ENCODE measurements around the gene TTC8. TPM values are rescaled to one million over a fixed set of nuclear protein-coding genes. Genes with fewer than 3 reads are reported as not detected.
"Not testable (repeated sequence)": the region's sequence is repeated elsewhere in the genome, so short reads cannot be mapped to it uniquely, and the experiment has no call there.

The TTC8 gene
- total and polyA plus RNA-seq, 4 donors, result 7.3 to 11.7 (median 10.4) TPM

DNA sequence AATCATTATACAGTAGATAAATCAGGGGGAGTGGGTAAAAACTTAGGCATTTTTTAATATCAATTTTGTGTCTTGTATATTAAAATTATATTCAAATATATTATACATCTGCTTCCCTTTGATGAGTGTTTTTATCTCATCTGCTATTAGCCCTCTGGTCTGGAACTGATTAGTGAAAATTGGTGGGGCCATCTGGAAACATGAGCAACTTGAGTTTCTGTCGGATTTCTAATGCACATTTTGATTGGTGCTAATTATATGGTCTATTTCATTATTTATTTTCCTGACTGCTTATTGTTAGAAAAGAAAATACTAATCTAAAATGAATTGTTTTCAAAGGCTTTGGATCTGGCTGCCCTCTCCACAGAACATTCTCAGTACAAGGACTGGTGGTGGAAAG, 28.2 kb downstream of the TTC8 start:
- TF ChIP-seq RXRA (IDR thresholded peaks at IDR 0.05), result no peak
- TF ChIP-seq RAD21 (IDR thresholded peaks at IDR 0.05), result no peak
- TF ChIP-seq FOXA2 (IDR thresholded peaks at IDR 0.05), result no peak
- TF ChIP-seq GABPA (IDR thresholded peaks at IDR 0.05 in 1 of 2, conservative IDR thresholded peaks at IDR 0.05 in 1 of 2), result no peak
- TF ChIP-seq, protein P1, sequence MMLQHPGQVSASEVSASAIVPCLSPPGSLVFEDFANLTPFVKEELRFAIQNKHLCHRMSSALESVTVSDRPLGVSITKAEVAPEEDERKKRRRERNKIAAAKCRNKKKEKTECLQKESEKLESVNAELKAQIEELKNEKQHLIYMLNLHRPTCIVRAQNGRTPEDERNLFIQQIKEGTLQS (IDR thresholded peaks at IDR 0.05), result no peak
- no peak for TF ChIP-seq HNF4G (IDR thresholded peaks at IDR 0.05)
- TF ChIP-seq, protein P2, sequence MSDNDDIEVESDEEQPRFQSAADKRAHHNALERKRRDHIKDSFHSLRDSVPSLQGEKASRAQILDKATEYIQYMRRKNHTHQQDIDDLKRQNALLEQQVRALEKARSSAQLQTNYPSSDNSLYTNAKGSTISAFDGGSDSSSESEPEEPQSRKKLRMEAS (IDR thresholded peaks at IDR 0.05), result no peak
- Histone ChIP-seq H3K27ac (ENCODE audit: low read depth in 1 of 2, low read length in 2 of 2) (no peak overlapping the region), H3K4me3 (ENCODE audit: low read depth in 1 of 3, low read length in 3 of 3) (no peak overlapping the region), H3K36me3 (ENCODE audit: control insufficient read depth in 4 of 4, insufficient read depth in 3 of 4, low read depth in 1 of 4, low read length in 3 of 4) (peaks cover 0 to 15% (median 1%) of the 10 kb centered on the region in 4 donors), H3K9me3 (ENCODE audit: control insufficient read depth in 4 of 4, low read length in 3 of 4) (no peaks in the 10 kb centered on the region), H3K27me3 (ENCODE audit: control insufficient read depth in 4 of 4, insufficient read depth in 4 of 4, low read length in 3 of 4) (no peaks in the 10 kb centered on the region), H3K4me1 (ENCODE audit: control insufficient read depth in 4 of 4, insufficient read depth in 4 of 4, low read length in 3 of 4) (peaks cover 0 to 2% (median 0%) of the 10 kb centered on the region in 4 donors), H3K9ac (ENCODE audit: low read depth in 1 of 2, low read length in 2 of 2) (no peak overlapping the region)
- DNase-seq (ENCODE audit: low spot score), result no peak
- WGBS, result 83% methylated on average over 1 of the region's 1 CpG

DNA sequence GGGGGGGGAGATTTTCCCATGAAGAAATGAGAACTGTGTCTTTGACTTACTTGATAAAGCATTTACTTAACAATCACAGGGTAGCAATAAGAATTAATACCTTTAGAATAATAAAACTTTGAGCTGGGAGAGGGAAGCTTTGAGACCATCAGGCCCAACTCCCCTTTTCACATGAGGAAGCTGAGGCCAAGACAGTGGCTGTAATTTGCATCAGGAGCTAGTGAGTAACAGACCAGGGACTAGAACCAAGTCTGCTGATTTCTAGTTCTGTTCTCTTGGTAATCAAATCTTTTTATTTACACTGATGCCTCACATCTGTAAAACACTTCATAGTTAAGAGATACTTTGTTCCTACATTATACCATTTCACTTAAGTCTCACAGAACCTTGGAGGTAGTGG, 28.7 kb downstream of the TTC8 start:
- no peak for DNase-seq (ENCODE audit: low spot score)
- TF ChIP-seq EGR1 (IDR thresholded peaks at IDR 0.05; ENCODE audit: low read depth in 2 of 2) (no peak), RXRA (IDR thresholded peaks at IDR 0.05) (no peak)
- peaks cover 0 to 15% (median 1%) of the 10 kb centered on the region in 4 donors for H3K36me3 ChIP-seq (ENCODE audit: control insufficient read depth in 4 of 4, insufficient read depth in 3 of 4, low read depth in 1 of 4, low read length in 3 of 4)
- no peak overlapping the region for H3K27ac ChIP-seq (ENCODE audit: low read depth in 1 of 2, low read length in 2 of 2)
- no peak overlapping the region for H3K4me3 ChIP-seq (ENCODE audit: low read depth in 1 of 3, low read length in 3 of 3)
- H3K27me3 ChIP-seq (ENCODE audit: control insufficient read depth in 4 of 4, insufficient read depth in 4 of 4, low read length in 3 of 4), result no peaks in the 10 kb centered on the region
- no peak overlapping the region for H3K9ac ChIP-seq (ENCODE audit: low read depth in 1 of 2, low read length in 2 of 2)
- H3K9me3 ChIP-seq (ENCODE audit: control insufficient read depth in 4 of 4, low read length in 3 of 4), result no peaks in the 10 kb centered on the region
- peaks cover 0 to 2% (median 0%) of the 10 kb centered on the region in 4 donors for H3K4me1 ChIP-seq (ENCODE audit: control insufficient read depth in 4 of 4, insufficient read depth in 4 of 4, low read length in 3 of 4)

DNA sequence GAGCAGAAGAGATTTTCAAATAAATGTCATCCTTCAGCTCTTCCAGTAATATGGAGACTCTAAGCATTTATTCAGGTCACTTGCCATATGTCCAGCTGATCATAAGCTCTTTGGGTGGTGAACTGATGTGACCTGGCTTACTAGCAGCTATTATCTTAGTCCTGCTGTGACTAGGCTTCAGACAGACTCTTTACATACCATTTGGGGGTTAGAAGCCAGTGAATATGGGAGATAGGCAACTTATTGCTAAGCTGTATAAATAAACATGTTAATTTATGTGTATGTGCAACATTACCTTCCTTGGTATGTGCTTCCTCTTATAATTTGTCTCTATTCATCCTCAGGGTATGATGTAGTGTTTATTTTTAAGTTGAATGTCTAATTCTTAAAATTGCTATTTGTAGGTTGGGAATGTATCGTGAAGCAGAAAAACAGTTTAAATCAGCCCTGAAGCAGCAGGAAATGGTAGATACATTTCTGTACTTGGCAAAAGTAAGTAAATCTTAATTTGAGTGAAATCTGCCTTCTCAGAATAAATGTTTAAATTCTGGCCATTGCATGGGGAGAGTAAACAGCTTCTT, 32.4 kb downstream of the TTC8 start:
- H3K9me3 ChIP-seq (ENCODE audit: control insufficient read depth in 4 of 4, low read length in 3 of 4), result no peaks in the 10 kb centered on the region

DNA sequence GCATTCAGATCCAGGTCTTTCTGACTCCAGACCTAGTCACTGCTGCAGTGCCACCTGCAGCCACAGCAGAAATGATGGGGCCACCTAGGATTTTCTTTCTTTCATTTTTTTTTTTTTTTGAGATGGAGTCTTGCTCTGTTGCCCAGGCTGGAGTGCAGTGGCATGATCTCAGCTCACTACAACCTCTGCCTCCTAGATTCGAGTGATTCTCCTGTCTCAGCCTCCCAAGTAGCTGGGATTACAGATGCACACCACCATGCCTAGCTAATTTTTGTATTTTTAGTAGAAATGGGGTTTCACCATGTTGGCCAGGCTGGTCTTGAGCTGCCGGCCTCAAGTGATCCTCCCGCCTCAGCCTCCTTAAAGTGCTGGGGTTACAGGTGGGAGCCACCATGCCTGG, 33.4 kb downstream of the TTC8 start:
- H3K36me3 ChIP-seq (ENCODE audit: control insufficient read depth in 4 of 4, insufficient read depth in 3 of 4, low read depth in 1 of 4, low read length in 3 of 4), result peaks cover 0 to 20% (median 4%) of the 10 kb centered on the region in 4 donors
- not testable (repeated sequence) for DNase-seq (ENCODE audit: low spot score); H3K9me3 ChIP-seq (ENCODE audit: control insufficient read depth in 4 of 4, low read length in 3 of 4); H3K27ac ChIP-seq (ENCODE audit: low read depth in 1 of 2, low read length in 2 of 2); H3K27me3 ChIP-seq (ENCODE audit: control insufficient read depth in 4 of 4, insufficient read depth in 4 of 4, low read length in 3 of 4); H3K4me3 ChIP-seq (ENCODE audit: low read depth in 1 of 3, low read length in 3 of 3); H3K9ac ChIP-seq (ENCODE audit: low read depth in 1 of 2, low read length in 2 of 2); H3K4me1 ChIP-seq (ENCODE audit: control insufficient read depth in 4 of 4, insufficient read depth in 4 of 4, low read length in 3 of 4)
- WGBS, result 98% methylated on average over 3 of the region's 3 CpGs

More for the DNA sequence above, 32.4 kb downstream of the TTC8 start:
- Histone ChIP-seq H3K9ac (ENCODE audit: low read depth in 1 of 2, low read length in 2 of 2) (no peak overlapping the region), H3K36me3 (ENCODE audit: control insufficient read depth in 4 of 4, insufficient read depth in 3 of 4, low read depth in 1 of 4, low read length in 3 of 4) (peaks cover 0 to 21% (median 3%) of the 10 kb centered on the region in 4 donors), H3K4me1 (ENCODE audit: control insufficient read depth in 4 of 4, insufficient read depth in 4 of 4, low read length in 3 of 4) (no peaks in the 10 kb centered on the region), H3K4me3 (ENCODE audit: low read depth in 1 of 3, low read length in 3 of 3) (no peak overlapping the region), H3K27ac (ENCODE audit: low read depth in 1 of 2, low read length in 2 of 2) (no peak overlapping the region), H3K27me3 (ENCODE audit: control insufficient read depth in 4 of 4, insufficient read depth in 4 of 4, low read length in 3 of 4) (no peaks in the 10 kb centered on the region)
- 98% methylated on average over 1 of the region's 1 CpG for WGBS
- no peak for DNase-seq (ENCODE audit: low spot score)
- no peak for TF ChIP-seq FOXA1 (IDR thresholded peaks at IDR 0.05)
- no peak for TF ChIP-seq GABPA (IDR thresholded peaks at IDR 0.05 in 1 of 2, conservative IDR thresholded peaks at IDR 0.05 in 1 of 2)
- TF ChIP-seq JUND (IDR thresholded peaks at IDR 0.05), result no peak
- TF ChIP-seq, protein P3, sequence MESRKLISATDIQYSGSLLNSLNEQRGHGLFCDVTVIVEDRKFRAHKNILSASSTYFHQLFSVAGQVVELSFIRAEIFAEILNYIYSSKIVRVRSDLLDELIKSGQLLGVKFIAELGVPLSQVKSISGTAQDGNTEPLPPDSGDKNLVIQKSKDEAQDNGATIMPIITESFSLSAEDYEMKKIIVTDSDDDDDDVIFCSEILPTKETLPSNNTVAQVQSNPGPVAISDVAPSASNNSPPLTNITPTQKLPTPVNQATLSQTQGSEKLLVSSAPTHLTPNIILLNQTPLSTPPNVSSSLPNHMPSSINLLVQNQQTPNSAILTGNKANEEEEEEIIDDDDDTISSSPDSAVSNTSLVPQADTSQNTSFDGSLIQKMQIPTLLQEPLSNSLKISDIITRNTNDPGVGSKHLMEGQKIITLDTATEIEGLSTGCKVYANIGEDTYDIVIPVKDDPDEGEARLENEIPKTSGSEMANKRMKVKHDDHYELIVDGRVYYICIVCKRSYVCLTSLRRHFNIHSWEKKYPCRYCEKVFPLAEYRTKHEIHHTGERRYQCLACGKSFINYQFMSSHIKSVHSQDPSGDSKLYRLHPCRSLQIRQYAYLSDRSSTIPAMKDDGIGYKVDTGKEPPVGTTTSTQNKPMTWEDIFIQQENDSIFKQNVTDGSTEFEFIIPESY (IDR thresholded peaks at IDR 0.05), result no peak
- no peak for TF ChIP-seq HNF4A (conservative IDR thresholded peaks at IDR 0.05)
- TF ChIP-seq, protein P4, sequence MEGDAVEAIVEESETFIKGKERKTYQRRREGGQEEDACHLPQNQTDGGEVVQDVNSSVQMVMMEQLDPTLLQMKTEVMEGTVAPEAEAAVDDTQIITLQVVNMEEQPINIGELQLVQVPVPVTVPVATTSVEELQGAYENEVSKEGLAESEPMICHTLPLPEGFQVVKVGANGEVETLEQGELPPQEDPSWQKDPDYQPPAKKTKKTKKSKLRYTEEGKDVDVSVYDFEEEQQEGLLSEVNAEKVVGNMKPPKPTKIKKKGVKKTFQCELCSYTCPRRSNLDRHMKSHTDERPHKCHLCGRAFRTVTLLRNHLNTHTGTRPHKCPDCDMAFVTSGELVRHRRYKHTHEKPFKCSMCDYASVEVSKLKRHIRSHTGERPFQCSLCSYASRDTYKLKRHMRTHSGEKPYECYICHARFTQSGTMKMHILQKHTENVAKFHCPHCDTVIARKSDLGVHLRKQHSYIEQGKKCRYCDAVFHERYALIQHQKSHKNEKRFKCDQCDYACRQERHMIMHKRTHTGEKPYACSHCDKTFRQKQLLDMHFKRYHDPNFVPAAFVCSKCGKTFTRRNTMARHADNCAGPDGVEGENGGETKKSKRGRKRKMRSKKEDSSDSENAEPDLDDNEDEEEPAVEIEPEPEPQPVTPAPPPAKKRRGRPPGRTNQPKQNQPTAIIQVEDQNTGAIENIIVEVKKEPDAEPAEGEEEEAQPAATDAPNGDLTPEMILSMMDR (IDR thresholded peaks at IDR 0.05; ENCODE audit: low read depth, low read length, missing input control), result no peak
- TF ChIP-seq HNF4G (IDR thresholded peaks at IDR 0.05), result no peak
- TF ChIP-seq FOXA2 (IDR thresholded peaks at IDR 0.05), result no peak
- no peak for TF ChIP-seq NR2F2 (IDR thresholded peaks at IDR 0.05)

DNA sequence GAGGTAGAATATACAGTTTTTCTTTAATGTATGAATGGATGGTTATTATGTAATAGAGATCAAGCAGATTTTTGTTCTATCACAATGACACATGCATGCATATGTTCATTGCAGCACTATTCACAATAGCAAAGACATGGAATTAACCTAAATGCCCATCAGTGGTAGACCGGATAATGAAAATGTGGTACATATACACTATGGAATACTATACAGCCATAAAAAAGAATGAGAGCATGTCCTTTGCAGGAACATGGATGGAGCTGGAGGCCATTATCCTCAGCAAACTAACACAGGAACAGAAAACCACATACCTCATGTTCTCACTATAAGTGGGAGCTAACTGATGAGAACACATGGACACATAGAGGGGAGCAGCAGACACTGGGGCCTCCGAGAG, 34.7 kb downstream of the TTC8 start:
- H3K4me3 ChIP-seq (ENCODE audit: low read depth in 1 of 3, low read length in 3 of 3); H3K4me1 ChIP-seq (ENCODE audit: control insufficient read depth in 4 of 4, insufficient read depth in 4 of 4, low read length in 3 of 4); DNase-seq (ENCODE audit: low spot score); H3K27me3 ChIP-seq (ENCODE audit: control insufficient read depth in 4 of 4, insufficient read depth in 4 of 4, low read length in 3 of 4); H3K9me3 ChIP-seq (ENCODE audit: control insufficient read depth in 4 of 4, low read length in 3 of 4); H3K27ac ChIP-seq (ENCODE audit: low read depth in 1 of 2, low read length in 2 of 2); H3K9ac ChIP-seq (ENCODE audit: low read depth in 1 of 2, low read length in 2 of 2): not testable (repeated sequence)
- H3K36me3 ChIP-seq (ENCODE audit: control insufficient read depth in 4 of 4, insufficient read depth in 3 of 4, low read depth in 1 of 4, low read length in 3 of 4), result peaks cover 2 to 14% (median 4%) of the 10 kb centered on the region in 4 donors
- WGBS, result 99% methylated on average over 2 of the region's 2 CpGs

Measured in liver (tissue), 9 donors.